OCI-LY7 (cell line): ENCODE measurements around the gene NCKAP5. TPM values are rescaled to one million over a fixed set of nuclear protein-coding genes. Genes with fewer than 3 reads are reported as not detected.

Experiments used
- BruUV-seq: library from RNA; stranded (reverse); fragments of 400-500 nt; replicated peaks from 2 replicates; lab custom pipeline; 2021; lab: Mats Ljungman, UMichigan
- CTCF ChIA-PET: fragments of 300-600 bp; sonication (Branson Sonifier 250); formaldehyde crosslinking; loops from one replicate; lab custom pipeline; 2022; ENCODE audit warnings: antibody characterized with exemption; ENCODE audit not compliant: unreplicated experiment; lab: Charles Lee
- POLR2A ChIA-PET: fragments of 300-600 bp; sonication (Branson Sonifier 250); formaldehyde crosslinking; loops from one replicate; lab custom pipeline; 2022; ENCODE audit warnings: antibody characterized with exemption; lab: Charles Lee
- DNase-seq: peaks from one replicate; pipeline ENCODE4 v3.0.0-alpha.2; 2015; ENCODE audit warnings: low spot score
- H2AFZ ChIP-seq: fragments of 200-600 bp; sonication (generic), shearing (Covaris generic); 2 replicates; pipeline ENCODE4 v1.6.1; 2014; ENCODE audit warnings: mild to moderate bottlenecking, antibody characterized with exemption, low read length, moderate library complexity
- H3K27ac ChIP-seq: fragments of 200-600 bp; sonication (generic); 2 replicates; pipeline ENCODE4 v1.5.1; 2014; ENCODE audit warnings: mixed run types, low read depth, mild to moderate bottlenecking, moderate library complexity, low read length, inconsistent platforms; ENCODE audit not compliant: poor library complexity, severe bottlenecking
- H3K36me3 ChIP-seq: fragments of 200-600 bp; sonication (generic); 2 replicates; pipeline ENCODE4 v1.6.1; 2014; ENCODE audit warnings: mild to moderate bottlenecking, antibody characterized with exemption, low read length, moderate library complexity, mixed read lengths; ENCODE audit not compliant: insufficient read depth
- H3K4me1 ChIP-seq: fragments of 200-600 bp; sonication (generic); 2 replicates; pipeline ENCODE4 v1.5.1; 2014; ENCODE audit warnings: mild to moderate bottlenecking, low read length; ENCODE audit not compliant: insufficient read depth, poor library complexity, severe bottlenecking
- H3K4me2 ChIP-seq: fragments of 200-600 bp; sonication (generic); 2 replicates; pipeline ENCODE4 v1.6.1; 2014; ENCODE audit warnings: mild to moderate bottlenecking, low read length
- H3K4me3 ChIP-seq: fragments of 200-600 bp; sonication (generic); 2 replicates; pipeline ENCODE4 v1.5.1; 2014; ENCODE audit warnings: mild to moderate bottlenecking, low read depth, low read length; ENCODE audit not compliant: poor library complexity, severe bottlenecking
- H3K79me2 ChIP-seq: fragments of 200-600 bp; sonication (generic); 2 replicates; pipeline ENCODE4 v1.6.1; 2016; ENCODE audit warnings: low read depth, mild to moderate bottlenecking, low read length, moderate library complexity, mixed read lengths; ENCODE audit not compliant: insufficient read depth
- H3K9me2 ChIP-seq: fragments of 200-600 bp; sonication (generic); 2 replicates; pipeline ENCODE4 v1.6.1; 2016; ENCODE audit warnings: mild to moderate bottlenecking, low read length, mixed read lengths; ENCODE audit not compliant: insufficient read depth
- H3K9me3 ChIP-seq: fragments of 200-600 bp; sonication (generic); 2 replicates; pipeline ENCODE4 v1.6.1; 2014; ENCODE audit warnings: mild to moderate bottlenecking, mixed run types, low read length, mixed read lengths
- H4K20me1 ChIP-seq: fragments of 200-600 bp; sonication (generic); 2 replicates; pipeline ENCODE4 v1.6.1; 2014; ENCODE audit warnings: mild to moderate bottlenecking, antibody characterized with exemption, low read length, moderate library complexity, mixed read lengths; ENCODE audit not compliant: insufficient read depth
- CTCF ChIP-seq: fragments of 200-600 bp; sonication (generic); conservative IDR thresholded peaks from 2 replicates; pipeline ENCODE4 v1.5.1; 2014; ENCODE audit warnings: mild to moderate bottlenecking, antibody characterized with exemption, low read length, moderate library complexity, mixed read lengths
- EZH2phosphoT487 ChIP-seq: fragments of 200-600 bp; sonication (generic); IDR thresholded peaks from 2 replicates; pipeline ENCODE4 v1.6.1; 2018; ENCODE audit warnings: low read depth, borderline replicate concordance, mild to moderate bottlenecking, mixed run types, antibody characterized with exemption, low read length, moderate library complexity, mixed read lengths
- intact Hi-C: fragments of 100-400 bp; cut with micrococcal nuclease; formaldehyde crosslinking; loops from one replicate; pipeline ENCODE4 v1.10.0; 2022; ENCODE audit not compliant: unreplicated experiment
- total RNA-seq, 2 experiments: library from RNA; depleted of rRNA in 1 of 2; stranded (reverse); fragments of >200 nt in 1 of 2; shearing (Covaris generic) in 1 of 2; gene quantifications; 2 replicates each; pipeline ENCODE4 v1.2.3, GENCODE V29; 2014 to 2022

NCKAP5 gene
- total RNA-seq, 2 experiments from 2014 or later: not detected

GRCh38 chr2:133232556-133232955 lies 335.7 kb downstream of the NCKAP5 start:
- Histone ChIP-seq H4K20me1 (no peaks in the 10 kb centered on the region), H3K9me2 (no peaks in the 10 kb centered on the region), H3K4me1 (no peaks in the 10 kb centered on the region), H3K9me3 (no peaks in the 10 kb centered on the region), H3K79me2 (no peaks in the 10 kb centered on the region), H2AFZ (no peak overlapping the region), H3K4me2 (no peak overlapping the region), H3K27ac (no peak overlapping the region), H3K4me3 (no peak overlapping the region), H3K36me3 (no peaks in the 10 kb centered on the region)
- DNase-seq: no peak
- CTCF ChIA-PET: no interaction called here
- POLR2A ChIA-PET: no interaction called here
- no peak for TF ChIP-seq EZH2phosphoT487
- TF ChIP-seq CTCF: no peak
- no TSS peak for BruUV-seq
- intact Hi-C loops: no loop called here

GRCh38 chr2:133231264-133231663 lies 337.0 kb downstream of the NCKAP5 start:
- CTCF ChIA-PET: no interaction called here
- intact Hi-C loops: no loop called here
- POLR2A ChIA-PET: no interaction called here

More at GRCh38 chr2:133231264-133231663, 337.0 kb downstream of the NCKAP5 start:
- no peak overlapping the region for H2AFZ ChIP-seq
- H3K9me2 ChIP-seq: no peaks in the 10 kb centered on the region
- no peak for TF ChIP-seq CTCF
- TF ChIP-seq EZH2phosphoT487: no peak
- BruUV-seq: no TSS peak
- H3K36me3 ChIP-seq: no peaks in the 10 kb centered on the region
- no peaks in the 10 kb centered on the region for H3K9me3 ChIP-seq
- no peaks in the 10 kb centered on the region for H3K79me2 ChIP-seq
- no peak overlapping the region for H3K4me2 ChIP-seq
- no peak for DNase-seq
- H3K4me3 ChIP-seq: no peak overlapping the region
- H3K27ac ChIP-seq: no peak overlapping the region
- no peaks in the 10 kb centered on the region for H4K20me1 ChIP-seq
- no peaks in the 10 kb centered on the region for H3K4me1 ChIP-seq
